Mucosa of gallbladder (tissue), 1 donor: Measurements from ENCODE around the gene LRP8. TPM values are rescaled to one million over a fixed set of nuclear protein-coding genes. Genes with fewer than 3 reads are reported as not detected.

ENCODE experiments used
- DNase-seq: peaks from one replicate; pipeline ENCODE4 v3.0.0-alpha.2; 2020; ENCODE audit warnings: low spot score
- total RNA-seq: library from RNA; stranded (reverse); gene quantifications from one replicate; pipeline ENCODE4 v1.2.1, GENCODE V29; 2021
- donor health status: DM: no; HTN: no; CAD: no.

The LRP8 gene
- total RNA-seq, 1 donor from 2014 or later, result 3.5 TPM

DNA sequence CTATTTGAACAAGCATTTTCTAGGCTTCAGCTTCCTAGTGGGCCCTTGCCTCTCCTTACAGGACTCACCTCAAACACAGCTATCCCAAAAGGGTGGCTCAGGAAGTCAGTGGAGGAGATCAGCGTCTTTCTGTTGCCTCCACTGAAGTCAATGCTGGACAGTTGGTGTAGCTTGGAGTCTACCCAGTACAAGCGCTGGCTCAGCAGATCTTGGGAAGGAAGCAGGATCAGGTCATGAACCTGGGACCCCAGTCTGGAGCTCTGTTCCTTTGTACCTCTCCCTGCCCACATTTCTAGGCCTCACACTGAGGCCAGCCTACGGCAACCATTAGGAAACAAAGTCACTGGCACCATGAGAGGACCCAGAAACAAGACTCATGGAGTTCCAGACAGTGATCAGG lies 65.9 kb downstream of the LRP8 start:
- no peak for DNase-seq

DNA sequence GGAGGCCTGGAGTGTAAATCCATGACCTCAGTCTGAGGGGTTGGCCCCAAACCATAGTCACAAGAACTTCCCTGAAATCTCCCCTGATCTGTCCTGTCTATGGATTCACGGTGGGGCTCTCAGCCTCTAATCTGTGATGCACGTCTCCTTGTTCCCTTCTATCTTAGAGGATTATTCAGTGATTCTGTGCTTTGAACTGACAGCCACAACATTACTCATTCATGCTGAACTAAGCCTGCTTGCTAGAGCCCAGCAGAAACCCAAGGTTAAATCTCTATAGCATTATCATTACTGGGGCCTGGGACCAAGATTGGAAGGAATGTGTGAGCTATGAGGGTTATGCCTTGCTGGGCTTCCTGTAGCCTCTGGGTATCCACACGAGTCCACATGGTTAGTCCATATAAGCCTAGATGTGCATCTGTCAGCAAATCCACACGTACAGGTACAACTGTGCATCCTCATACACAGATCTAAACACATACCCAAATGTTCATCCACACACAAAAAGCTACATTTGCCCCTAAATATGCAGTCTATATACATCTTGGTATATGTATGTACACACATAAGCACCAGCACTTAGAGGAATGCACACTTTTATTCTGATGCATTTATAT lies 67.1 kb downstream of the LRP8 start:
- no peak for DNase-seq

DNA sequence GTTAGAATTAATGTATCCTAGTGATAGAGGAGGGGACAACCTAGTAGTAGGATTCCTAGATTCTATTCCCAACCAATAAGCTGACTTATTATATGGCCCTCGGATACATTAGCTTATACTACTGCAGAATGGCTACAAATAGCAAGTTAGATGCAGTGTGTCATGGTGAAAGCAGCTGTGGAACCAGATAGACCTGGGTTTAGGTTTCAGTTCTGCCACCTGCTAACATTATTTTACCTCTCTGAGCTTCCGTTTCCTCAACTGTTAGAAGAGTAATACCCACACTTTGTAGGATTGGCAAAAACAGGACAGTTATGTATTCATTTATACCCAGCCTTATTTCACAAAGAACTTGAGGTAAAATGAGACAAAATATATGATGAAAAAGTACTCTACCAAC lies 67.9 kb downstream of the LRP8 start:
- no peak for DNase-seq

DNA sequence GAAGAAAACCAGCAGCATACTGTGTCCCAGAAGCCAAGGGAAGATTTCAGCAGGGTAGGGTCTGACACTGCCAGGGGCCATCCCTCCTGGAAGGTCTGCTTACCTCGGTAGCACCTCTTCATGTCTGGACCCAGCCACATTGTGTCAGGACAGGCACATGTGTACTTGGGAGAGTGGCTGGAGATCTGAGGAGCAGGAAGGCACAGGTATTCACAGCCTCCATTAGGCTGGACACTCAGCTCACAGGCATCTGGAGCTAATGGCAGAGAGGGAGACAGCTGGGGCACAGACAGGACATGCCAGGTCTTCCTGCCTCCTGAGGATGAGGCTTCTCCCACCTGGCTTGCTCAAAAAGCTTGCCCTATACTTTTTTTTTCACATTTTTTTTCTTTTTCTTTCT lies 69.7 kb downstream of the LRP8 start:
- DNase-seq, result no peak

DNA sequence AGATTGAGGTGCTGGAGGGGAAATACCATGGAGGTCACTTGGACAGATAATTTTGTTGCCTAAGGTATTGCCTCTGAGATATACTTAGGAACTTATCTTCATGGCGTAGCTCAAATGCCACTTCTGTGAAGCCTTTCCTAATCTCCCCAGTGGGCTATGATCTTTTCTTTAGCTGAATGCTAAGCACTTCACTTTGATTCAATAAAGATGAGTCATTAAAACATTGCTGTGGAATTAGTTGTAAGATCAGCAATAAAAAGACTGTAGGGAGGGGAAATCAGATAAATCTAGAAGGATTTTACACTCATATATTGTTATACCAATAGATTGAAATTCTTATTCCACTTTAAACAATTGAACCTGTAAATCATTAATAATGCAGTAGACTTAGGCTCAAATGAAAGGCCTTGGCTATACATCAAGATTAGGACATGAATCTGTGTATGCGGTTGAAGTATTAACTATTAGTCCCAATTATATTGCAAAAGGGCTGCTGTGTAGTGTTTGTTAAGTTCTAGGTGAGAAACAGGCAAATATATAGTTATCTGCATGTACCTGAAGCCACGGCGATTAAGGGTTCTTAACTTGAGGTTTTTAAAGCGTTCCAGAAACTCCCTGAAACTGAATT lies 70.3 kb downstream of the LRP8 start:
- DNase-seq, result no peak

DNA sequence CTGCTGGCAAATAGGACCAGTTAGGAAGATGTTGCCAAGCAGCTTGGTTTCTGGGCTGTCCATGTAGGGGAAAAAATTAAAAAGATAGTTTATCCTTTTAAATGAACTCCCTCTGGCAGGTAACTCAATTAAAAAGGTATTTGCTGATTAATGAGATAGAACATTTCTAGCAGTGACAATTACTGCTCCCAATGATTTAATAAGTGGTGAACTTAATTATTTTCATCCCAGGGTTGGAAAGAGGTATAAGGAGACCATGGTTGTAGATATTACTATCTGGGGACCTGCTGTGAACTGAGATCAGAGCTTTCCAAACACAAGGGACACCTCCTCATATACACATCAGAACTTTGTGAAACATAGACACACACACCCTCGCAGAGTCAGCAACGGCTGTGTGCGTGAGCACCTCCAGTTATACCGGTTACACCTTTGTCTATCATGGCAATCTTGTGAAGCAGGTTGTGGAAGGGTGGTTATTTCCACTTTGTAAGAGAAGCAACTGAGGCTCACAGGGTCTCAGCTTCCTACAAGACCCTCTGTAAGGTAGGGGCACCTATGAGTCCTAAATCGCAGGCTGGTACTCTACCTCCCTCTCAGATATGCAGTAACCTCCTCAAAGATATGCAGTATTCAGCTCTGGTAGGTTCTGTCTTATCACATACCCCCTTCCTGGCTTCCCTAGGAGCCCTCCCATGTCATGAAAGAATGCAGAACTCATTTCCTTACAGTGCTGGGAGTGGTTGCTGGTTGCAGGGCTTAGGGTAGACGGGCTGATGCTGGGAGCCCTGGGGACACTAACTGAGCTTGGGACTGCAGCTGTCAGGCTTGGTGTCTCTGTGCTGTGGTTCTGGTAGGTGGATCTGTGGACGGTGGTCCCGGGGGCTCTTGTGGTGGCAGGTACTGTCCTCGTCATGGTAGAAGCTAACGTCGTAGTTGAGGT lies 71.1 kb downstream of the LRP8 start:
- DNase-seq, result no peak

DNA sequence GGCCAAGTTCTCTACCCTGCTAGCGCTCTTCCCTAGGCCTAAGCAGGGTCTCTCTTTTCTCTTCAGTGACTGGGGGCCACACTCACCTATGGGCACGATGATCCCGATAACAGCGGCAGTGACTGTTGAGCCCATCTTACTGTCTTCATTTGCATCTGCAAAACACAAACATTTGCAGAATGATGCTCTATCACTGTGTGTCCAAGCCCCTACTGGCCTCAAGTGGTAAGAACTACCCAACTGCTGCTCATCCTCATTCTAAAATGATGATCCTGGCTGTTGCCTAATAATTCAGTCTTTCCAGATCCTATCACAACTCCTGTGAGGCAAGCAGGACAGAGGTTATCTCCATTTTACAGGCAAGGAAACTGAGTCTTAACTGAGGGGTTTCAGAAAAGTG lies 72.8 kb downstream of the LRP8 start:
- no peak for DNase-seq

DNA sequence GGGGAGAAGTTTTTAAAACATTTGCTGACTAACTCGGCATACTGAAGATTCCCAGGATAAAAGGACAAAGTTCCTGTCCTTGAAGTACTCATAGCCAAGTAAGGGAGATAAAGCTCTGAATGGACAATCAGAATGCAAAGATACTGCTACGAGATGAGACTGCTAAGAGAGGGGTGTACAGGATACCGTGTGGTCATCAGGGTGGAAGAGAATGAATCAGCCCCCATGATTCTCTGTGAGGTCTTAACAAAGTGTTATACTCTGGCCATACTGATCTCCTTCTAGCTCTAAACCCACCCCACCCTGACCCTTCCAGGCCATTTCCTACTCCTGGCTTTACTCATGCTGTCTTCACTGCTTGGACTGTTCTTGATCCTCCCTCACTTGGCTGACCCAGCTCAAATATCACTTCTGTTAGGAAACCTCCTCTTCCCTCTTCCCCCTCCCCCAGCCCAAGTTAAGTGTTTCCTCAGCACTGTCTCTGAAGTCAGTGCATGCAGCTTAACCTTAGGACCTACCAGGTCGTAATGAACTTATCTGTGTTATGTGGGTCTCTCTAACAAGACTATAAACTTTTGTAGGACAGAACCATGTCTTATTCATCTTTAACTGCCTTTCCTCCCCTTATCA lies 73.7 kb downstream of the LRP8 start:
- DNase-seq, result no peak

DNA sequence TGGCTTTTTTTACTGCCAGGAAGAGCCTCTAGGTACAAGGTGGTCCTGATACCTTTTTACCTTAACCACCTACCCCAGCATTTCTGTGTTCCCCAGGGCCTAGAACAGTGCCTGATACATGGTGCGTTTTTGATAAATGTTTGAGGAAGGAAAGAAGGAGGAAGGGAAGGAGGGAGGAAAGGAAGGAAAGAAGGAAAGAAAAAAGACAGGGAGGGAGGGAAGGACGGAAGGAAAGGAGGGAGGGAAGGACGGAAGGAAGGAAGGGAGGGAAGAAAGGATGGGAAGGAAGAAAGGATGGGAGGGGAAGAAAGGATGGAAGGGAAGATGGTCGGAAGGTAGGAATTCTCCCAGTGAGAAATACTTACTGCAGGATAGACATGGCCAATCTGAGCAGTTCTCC lies 77.5 kb downstream of the LRP8 start:
- no peak for DNase-seq

DNA sequence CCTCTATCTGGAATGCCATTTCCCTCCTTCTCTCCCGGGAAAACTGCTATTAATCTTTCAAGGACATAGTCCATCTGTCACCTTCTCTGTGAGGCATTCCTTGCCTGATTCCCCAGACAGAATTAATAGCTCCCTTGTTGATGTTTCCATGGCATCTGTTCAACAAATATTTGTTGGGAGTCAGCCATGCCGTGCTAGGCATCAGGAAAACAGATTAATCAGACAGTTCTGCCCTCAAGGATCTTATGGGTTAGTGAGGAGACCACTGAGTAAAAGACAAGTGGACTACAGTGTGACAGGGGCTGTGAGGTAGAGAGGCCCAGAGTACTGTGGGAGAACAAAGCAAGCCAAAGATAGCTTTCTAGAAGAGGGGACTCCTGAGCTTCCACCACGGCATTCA lies 78.2 kb downstream of the LRP8 start:
- no peak for DNase-seq

DNA sequence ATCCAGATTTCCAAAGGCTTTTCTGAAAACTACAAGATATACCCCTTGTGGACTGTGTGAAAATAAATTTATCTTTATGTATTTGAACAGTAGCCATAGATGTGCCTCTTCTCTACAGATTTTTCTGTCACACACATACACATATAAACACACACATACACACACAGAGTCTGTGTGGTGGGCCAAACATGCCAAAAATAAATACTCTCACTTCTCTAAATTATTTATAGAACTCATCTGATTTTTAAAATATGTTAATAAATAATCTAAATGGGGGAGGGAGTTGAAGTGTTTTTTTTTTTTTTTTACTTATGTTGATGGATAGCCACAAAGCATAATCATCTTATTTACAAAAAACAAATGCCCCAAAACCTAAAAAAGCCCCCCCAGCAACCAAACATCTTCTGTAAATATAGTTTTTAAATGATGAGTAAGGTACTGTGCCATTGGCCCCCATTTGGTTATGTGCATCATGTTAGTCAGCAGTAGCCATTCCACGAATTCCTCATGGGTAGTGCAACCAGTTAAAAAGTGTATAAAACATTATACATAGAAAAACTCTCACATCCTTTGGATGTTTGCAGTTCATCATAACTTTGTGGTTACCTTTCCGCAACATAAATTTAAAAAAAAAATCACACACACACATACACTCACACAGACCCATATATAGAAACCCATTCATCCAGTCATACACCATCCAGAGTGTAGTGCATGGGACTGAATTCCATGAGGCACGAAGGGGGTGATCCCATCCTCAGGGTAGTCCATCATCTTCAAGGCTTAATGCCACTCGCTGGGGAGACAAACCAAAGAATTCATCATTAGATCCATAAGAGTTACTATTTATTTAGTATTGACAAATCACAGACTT lies 81.4 kb downstream of the LRP8 start:
- DNase-seq, result no peak

DNA sequence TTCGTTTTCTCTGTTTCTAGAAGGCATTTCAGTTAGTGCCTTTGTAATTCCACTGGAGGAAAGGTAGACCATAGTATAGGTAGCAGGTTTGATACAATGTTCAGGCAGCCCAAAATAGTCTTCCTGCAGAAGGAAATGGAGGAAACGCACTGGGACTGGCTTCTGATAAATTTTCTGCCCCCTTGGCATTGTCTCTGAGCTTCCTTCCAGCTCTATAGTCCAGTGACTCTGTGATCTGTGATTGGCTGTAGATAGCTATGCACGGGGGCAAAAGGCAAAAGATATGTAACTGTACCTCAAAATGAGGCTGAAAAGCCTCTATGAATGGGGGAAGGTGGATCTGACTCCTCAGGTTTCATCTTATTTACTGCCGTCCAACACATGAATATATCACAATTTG lies 83.7 kb downstream of the LRP8 start:
- no peak for DNase-seq

DNA sequence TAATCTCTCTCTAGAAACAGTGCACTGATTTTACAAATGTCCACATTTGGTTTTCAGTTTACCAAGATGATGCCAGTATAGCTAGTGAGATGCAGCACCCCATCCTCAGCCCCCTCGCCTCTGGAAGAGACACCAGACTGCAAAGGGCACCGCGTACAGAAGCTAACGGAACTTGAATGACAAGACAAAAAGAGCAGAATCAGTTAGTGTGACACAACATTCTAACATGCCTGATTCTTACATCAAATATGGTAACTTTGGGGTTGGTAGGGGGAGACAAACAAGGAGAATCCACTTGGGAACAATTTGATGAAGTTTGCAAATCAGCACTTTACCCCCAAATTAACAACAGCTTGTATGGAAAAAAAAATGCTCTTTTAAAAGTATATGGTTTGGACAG lies 85.5 kb downstream of the LRP8 start:
- no peak for DNase-seq

DNA sequence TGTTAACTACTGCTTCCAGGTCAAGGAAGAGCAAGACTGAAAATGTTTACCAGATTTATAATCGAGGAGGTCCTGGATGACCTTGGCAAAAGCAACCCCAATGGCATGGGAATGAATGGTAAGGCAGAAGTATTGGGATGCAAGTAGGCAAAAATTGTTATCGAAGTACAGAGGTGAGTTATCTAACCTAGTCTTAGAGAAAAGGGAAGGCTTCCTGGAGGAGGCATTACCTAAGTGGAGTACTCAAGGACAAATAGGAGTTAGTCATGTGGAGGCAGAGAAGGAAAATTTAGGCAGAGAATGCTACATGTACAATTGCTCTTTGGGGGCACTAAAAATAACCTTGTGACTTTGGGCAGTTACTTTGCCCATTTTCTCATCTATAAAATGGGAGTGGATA lies 86.0 kb downstream of the LRP8 start:
- DNase-seq, result no peak

DNA sequence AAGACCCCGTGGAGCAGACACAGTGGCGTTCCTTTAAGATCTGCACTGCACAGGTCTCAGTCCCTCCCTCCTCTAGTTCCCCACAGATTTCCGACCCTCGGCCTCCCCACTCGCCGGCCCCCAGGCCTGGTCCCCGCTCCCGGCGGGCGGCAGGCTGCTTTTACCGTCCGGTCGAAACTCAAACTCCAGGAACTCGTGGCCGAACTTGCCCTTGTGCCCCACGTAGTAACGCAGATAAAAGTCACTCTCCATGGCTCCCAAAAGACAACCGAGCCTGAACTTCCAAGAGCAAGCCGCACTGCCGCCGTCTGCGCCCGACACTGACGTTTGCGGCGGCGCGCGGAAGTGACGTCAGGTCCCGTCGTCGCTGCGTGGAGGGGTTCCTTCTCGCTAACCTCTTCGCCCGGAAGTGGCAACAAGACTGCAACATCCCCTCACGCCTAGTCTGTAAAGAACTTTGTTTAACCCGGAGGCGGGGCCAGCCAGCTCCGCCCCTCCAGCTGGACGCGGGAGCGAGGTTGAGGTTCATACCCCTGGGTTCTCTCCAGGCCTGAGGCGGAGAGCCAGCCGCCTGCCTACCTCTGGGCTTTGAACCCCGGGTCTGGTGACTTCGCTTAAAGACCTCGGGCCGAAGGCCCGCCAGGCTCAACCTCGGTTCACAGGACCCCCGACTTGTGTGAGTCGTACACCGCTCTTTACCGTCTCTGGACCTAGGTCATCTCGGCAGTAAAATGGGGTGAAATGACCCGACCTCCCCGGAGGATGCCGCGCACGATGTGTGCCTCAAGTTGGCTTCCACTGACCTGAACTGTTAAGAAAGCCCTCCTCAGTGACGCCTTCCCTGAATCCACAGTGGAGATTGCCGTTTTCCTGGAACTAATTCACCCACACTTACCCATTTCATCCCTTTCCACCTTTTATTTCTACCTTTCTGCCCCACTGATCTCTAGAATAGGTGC lies 89.4 kb downstream of the LRP8 start, which contains the start of gene MAGOH:
TSS of gene MAGOH (minus strand) at position 322 of the 959 bp plus-strand sequence. CDS start at position 252, 70 bp downstream.
- peak; percentile 95 for DNase-seq

DNA sequence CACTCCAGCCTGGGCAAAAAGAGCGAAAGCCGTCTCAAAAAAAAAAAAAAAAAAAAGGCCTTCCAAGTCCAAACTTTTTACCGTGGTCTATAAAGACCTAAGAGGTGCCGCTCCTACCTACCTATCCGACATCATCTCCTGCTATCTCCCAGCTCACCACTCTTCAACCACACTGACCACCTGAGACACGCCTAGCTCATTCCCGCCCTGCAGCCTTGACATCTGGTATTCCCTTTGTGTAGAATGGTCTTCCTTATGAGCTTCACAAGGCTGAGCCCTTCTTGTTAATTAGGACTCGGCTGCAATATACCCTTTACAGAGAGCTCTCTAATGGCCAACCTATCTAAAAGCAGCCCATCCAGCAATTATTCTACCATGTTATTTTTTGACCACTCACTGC lies 90.2 kb downstream of the LRP8 start:
- no peak for DNase-seq

DNA sequence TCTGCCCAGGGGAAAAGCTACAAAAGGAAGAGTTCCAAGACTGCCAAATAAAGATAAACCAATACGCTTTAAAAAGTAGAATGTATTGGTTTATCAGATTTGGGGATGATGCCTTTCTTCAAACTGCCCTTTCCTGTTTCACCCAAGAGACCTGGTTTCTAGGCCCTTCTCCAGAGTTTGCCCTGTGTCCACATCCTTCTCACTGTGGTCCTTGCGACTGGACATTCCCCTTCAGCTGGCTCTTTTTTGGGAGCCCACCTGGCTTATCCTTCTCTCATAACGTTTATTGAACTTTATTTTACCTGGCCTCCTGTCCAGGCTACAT lies 106.9 kb downstream of the LRP8 start:
- DNase-seq, result no peak

DNA sequence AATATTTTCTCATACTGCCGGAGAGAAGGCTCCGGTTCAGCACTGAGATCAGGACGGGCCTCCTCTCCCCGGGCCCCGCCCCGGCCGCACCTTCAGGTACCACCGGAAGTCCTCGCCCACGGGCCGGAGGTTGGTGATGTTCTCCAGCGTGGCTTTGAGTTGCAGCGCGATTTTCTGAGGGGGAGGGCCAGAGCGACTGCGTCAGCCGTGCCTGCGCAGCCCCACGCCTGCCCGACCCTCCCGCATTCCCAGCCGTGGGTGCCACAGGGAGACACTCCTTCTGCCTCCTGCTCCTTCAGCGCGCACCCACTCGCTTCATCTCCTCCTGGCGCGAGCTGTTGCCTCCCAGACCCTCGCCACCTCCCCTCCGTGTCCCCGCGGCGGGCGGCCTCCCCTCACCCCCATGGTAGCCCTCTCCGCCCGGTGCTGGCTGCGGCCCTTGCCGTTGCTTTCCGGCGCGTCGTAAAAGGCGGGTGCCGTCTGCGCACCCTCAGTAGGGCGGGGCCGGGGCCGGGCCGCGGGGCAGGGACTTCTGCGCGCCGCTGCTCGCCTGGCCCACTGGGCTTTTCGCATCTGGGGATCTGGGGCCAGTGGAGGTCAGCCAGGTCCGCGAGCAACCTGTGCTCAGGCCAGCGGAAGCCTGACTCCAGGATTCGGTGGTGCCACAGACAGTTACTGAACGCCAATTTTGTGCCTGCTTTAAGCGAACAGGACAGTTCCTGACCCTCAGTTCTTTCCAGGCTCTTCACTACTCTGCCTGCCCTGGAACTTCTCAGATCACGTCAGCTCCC lies 107.5 kb downstream of the LRP8 start, which contains the start of gene CZIB:
TSS of gene CZIB (minus strand) at position 464 of the 791 bp plus-strand sequence. CDS start at position 405, 59 bp downstream.
- peak; percentile 95 for DNase-seq

DNA sequence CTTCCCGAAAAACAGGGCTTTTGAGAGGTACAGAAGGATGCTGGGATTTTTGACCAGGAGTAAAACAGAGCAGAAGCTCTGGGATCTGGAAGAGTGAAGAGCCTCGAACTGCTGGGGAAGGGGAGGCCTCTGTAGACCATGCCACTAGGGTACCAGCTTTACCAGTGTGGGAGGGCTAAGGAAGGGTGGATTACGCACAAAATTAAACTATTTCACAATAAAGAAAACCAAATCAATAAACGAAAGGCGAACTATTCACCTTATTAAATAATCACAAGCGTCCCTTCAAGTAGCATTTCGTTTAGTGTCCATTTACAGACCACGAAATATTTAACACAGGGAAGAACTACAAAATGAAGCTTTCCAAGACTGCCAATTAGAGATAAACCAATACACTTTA lies 108.2 kb downstream of the LRP8 start:
- DNase-seq, result no peak
